Stimulated activated CD4-positive, alpha-beta T cell treated with anti-CD3 and anti-CD28 coated beads, Interleukin-4, amount 100 ng/mL, for 4 hours (primary cell): ENCODE results near the gene RTL9.

Experiments
- DNase-seq, 2 experiments: peaks; one replicate each; pipeline ENCODE4 v3.0.0-alpha.2; 2020

RTL9 gene

GRCh38 chrX:110407910-110408545 is 49.4 kb downstream of the RTL9 start:
- peak in 1 of 2 experiments; percentile 18 for DNase-seq
